ENCODE measurements around the gene GIT2.

GIT2 gene

DNA sequence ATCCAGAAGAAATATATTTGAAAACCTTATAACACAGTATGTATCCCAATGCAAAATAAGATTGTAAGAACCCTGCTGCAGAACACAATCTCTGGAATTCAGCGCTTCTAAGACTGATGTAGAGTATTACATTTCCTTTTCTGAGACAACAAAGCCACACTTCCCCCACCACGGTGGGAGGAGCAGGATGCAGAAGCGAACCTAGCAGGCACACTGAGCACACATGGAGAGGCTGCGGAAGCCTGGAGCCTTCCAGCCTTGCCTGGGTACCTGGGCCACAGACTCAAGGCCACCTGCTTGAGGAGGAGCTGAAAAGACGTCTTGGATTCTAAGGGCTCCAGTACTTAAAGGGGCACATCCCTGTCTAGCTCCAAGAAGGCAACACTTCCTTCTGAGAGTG is 49.7 kb downstream of the GIT2 start:
- DNase-seq (ENCODE audit: low read depth): no peak
- TF ChIP-seq, protein P1, sequence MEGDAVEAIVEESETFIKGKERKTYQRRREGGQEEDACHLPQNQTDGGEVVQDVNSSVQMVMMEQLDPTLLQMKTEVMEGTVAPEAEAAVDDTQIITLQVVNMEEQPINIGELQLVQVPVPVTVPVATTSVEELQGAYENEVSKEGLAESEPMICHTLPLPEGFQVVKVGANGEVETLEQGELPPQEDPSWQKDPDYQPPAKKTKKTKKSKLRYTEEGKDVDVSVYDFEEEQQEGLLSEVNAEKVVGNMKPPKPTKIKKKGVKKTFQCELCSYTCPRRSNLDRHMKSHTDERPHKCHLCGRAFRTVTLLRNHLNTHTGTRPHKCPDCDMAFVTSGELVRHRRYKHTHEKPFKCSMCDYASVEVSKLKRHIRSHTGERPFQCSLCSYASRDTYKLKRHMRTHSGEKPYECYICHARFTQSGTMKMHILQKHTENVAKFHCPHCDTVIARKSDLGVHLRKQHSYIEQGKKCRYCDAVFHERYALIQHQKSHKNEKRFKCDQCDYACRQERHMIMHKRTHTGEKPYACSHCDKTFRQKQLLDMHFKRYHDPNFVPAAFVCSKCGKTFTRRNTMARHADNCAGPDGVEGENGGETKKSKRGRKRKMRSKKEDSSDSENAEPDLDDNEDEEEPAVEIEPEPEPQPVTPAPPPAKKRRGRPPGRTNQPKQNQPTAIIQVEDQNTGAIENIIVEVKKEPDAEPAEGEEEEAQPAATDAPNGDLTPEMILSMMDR (IDR thresholded peaks at IDR 0.05; ENCODE audit: insufficient read depth, low read depth, low read length, missing control alignments): no peak
- no peak overlapping the region for H3K4me3 ChIP-seq (ENCODE audit: low read depth, low read length)

DNA sequence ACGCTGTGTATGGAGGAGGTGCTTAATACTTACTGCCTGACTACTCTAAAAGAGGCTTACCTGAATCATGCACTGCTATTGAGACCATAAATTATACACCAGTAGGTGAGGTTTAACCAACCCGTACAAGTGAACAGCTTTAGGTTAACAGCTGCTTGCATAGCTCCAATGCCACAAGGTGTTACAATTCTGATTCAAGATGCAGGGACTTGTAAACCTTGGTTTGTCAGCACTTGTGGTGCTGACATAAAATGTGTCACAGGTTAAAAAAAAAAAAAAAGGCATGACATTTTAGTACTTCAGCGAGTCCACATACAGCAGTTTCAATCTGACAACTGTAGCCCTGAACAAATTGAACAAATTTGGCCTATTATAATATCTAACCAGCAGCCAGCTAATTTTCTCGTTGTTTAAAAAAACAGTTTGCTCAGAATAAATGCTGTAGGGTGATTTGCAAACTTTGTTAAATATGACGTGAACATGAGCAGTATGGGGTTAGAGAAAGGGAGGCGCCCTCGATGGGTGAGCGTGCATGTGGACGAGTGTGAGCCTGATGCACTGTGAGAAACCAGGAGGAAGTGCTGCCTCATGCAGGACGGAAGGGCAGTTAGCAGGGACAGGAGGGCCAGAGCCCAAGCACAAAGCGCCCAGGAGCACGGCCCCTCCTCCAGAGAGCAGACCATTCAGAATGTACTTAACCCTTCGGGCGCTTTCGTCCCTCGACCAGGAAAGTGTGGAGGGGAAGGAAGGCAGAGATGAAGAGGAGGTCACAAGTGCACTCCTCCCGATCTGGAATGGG is 51.4 kb downstream of the GIT2 start:
- no peak for DNase-seq (ENCODE audit: low read depth)
- TF ChIP-seq, protein P1 (IDR thresholded peaks at IDR 0.05; ENCODE audit: insufficient read depth, low read depth, low read length, missing control alignments): no peak
- H3K4me3 ChIP-seq (ENCODE audit: low read depth, low read length): no peak overlapping the region

DNA sequence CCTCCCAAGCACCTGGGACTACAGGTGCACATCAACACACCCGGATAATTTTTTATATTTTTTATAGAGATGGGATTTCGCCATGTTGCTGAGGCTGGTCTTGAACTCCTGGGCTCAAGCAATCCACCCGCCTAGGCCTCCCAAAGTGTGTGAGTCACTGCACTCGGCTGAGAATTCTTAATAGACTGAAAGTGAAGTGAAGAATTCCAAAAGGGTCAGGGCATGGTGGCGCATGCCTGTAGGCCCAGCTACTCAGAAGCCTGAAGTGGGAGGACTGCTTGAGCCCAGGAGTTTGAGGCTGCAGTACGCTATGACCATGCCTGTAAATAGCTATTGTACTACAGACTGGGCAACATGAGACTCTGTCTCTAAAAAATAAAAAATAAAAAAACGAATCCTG is 52.4 kb downstream of the GIT2 start:
- DNase-seq (ENCODE audit: low read depth): no peak
- H3K4me3 ChIP-seq (ENCODE audit: low read depth, low read length): no peak overlapping the region

DNA sequence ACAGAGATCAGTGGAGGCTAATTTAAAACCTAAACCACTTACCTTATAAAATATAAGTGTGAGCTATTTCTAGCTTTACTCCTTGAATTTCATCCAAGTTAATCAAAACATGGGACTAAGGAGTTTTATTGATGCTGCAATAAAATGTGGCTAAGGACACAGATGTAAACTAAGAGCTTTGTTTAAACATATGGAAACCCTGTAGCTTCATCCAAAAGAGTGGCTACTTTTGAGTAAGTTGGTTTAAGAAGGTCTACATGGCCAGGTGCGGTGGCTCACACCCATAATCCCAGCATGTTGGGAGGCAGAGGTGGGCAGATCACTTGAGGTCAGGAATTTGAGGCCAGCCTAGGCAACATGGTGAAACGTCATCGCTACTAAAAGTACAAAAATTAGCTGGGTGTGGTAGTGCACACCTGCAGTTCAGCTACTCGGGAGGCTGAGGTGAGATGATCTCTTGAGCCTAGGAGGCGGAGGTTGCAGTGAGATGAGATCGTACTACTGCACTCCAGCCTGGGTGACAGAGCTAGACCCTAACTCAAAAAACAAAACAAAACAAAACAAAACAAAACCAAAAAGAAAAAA is 55.7 kb downstream of the GIT2 start:
- TF ChIP-seq, protein P1 (IDR thresholded peaks at IDR 0.05; ENCODE audit: insufficient read depth, low read depth, low read length, missing control alignments): no peak
- DNase-seq (ENCODE audit: low read depth): no peak
- H3K4me3 ChIP-seq (ENCODE audit: low read depth, low read length): no peak overlapping the region

More for the DNA sequence above, 52.4 kb downstream of the GIT2 start:
- TF ChIP-seq, protein P1 (IDR thresholded peaks at IDR 0.05; ENCODE audit: insufficient read depth, low read depth, low read length, missing control alignments): no peak

DNA sequence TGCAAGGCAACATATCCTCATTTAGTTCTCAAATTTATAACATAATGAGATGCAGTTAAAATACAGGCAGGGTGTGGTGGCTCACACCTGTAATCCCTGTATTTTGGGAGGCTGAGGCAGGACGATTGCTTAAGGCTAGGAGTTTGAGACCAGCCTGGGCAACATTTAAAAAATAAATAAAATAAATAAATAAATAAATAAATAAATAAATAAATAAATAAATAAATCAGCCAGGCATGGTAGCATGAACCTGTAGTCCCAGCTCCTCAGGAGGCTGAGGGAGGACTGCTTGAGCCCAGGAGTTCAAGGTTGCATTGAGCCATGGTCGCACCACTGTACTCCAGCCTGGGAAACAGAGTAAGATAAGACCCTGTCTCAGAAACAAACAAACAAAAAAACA is 56.7 kb downstream of the GIT2 start:
- DNase-seq (ENCODE audit: low read depth): no peak
- TF ChIP-seq, protein P1 (IDR thresholded peaks at IDR 0.05; ENCODE audit: insufficient read depth, low read depth, low read length, missing control alignments): no peak
- H3K4me3 ChIP-seq (ENCODE audit: low read depth, low read length): no peak overlapping the region

DNA sequence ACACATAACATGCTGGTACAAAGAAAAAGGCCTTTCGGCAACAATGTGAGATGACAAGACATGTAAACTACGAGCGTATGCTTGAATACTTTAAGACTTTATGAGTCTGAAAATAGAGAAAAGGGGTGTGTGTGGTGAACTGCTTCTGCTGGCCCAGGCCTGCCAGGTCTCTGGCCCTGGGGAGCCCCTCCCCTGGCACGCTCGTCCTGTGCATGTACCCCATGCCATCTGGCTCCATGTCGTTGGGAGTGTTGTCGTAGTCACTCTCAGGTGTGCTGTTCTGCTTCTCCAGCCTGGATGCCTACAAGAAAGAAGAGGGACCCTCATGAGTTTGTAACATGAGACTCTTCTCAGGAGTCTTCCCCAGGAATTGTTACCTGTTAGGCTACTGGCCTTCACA is 57.2 kb downstream of the GIT2 start:
- DNase-seq (ENCODE audit: low read depth): no peak
- TF ChIP-seq, protein P1 (IDR thresholded peaks at IDR 0.05; ENCODE audit: insufficient read depth, low read depth, low read length, missing control alignments): no peak
- no peak overlapping the region for H3K4me3 ChIP-seq (ENCODE audit: low read depth, low read length)

Data from GM12865 (cell line).